ENCODE measurements around the gene CELSR1. TPM values are rescaled to one million over a fixed set of nuclear protein-coding genes. Genes with fewer than 3 reads are reported as not detected.

CELSR1 gene
- total RNA-seq, 2 experiments from 2014 or later: 1.0 to 1.1 TPM

- intact Hi-C loops (cut with DNase I, micrococcal nuclease): no loop called here
- no peak overlapping the region for H3K4me3 ChIP-seq (ENCODE audit: low read length)
- H3K4me1 Mint-ChIP-seq (ENCODE audit: low read depth): no peaks in the 10 kb centered on the region
- ChIA-PET POLR2A (no interaction called here), CTCF (no interaction called here)
- no peaks in the 10 kb centered on the region for H3K4me1 ChIP-seq (ENCODE audit: insufficient read depth, low read length)
- H3K27me3 Mint-ChIP-seq: no peaks in the 10 kb centered on the region
- no peaks in the 10 kb centered on the region for H3K9me3 ChIP-seq (ENCODE audit: control insufficient read depth in 1 of 2, insufficient read depth in 1 of 2, low read length in 2 of 2)
- no peak overlapping the region for H3K4me3 Mint-ChIP-seq
- H3K27me3 ChIP-seq (ENCODE audit: control insufficient read depth in 1 of 2, insufficient read depth in 2 of 2, low read length in 2 of 2): no peaks in the 10 kb centered on the region
- ATAC-seq (ENCODE audit: poor library complexity) (no peak), DNase-seq (no peak)
- H3K27ac ChIP-seq (ENCODE audit: low read depth in 1 of 2, low read length in 2 of 2): no peak overlapping the region
- TF ChIP-seq, protein P1, sequence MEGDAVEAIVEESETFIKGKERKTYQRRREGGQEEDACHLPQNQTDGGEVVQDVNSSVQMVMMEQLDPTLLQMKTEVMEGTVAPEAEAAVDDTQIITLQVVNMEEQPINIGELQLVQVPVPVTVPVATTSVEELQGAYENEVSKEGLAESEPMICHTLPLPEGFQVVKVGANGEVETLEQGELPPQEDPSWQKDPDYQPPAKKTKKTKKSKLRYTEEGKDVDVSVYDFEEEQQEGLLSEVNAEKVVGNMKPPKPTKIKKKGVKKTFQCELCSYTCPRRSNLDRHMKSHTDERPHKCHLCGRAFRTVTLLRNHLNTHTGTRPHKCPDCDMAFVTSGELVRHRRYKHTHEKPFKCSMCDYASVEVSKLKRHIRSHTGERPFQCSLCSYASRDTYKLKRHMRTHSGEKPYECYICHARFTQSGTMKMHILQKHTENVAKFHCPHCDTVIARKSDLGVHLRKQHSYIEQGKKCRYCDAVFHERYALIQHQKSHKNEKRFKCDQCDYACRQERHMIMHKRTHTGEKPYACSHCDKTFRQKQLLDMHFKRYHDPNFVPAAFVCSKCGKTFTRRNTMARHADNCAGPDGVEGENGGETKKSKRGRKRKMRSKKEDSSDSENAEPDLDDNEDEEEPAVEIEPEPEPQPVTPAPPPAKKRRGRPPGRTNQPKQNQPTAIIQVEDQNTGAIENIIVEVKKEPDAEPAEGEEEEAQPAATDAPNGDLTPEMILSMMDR (IDR thresholded peaks at IDR 0.05): no peak
- H3K27ac Mint-ChIP-seq: no peak overlapping the region
- H3K36me3 Mint-ChIP-seq (ENCODE audit: low read depth): no peaks in the 10 kb centered on the region
- no peaks in the 10 kb centered on the region for H3K9me3 Mint-ChIP-seq
- no peaks in the 10 kb centered on the region for H3K36me3 ChIP-seq (ENCODE audit: insufficient read depth, low read length)
Measured at GRCh38 chr22:46490538-46490937, 46.9 kb downstream of the CELSR1 start.

GRCh38 chr22:46486996-46487717 is 50.3 kb downstream of the CELSR1 start:
- peaks cover 4% of the 10 kb centered on the region for H3K4me1 Mint-ChIP-seq (ENCODE audit: low read depth)
- Histone ChIP-seq H3K4me1 (ENCODE audit: insufficient read depth, low read length) (no peaks in the 10 kb centered on the region), H3K36me3 (ENCODE audit: insufficient read depth, low read length) (no peaks in the 10 kb centered on the region), H3K9me3 (ENCODE audit: control insufficient read depth in 1 of 2, insufficient read depth in 1 of 2, low read length in 2 of 2) (no peaks in the 10 kb centered on the region), H3K27me3 (ENCODE audit: control insufficient read depth in 1 of 2, insufficient read depth in 2 of 2, low read length in 2 of 2) (no peaks in the 10 kb centered on the region), H3K27ac (ENCODE audit: low read depth in 1 of 2, low read length in 2 of 2) (no peak overlapping the region), H3K4me3 (ENCODE audit: low read length) (no peak overlapping the region)
- ChIA-PET POLR2A (no interaction called here), CTCF (no interaction called here)
- no peak for ATAC-seq (ENCODE audit: poor library complexity)
- no peak for DNase-seq
- H3K36me3 Mint-ChIP-seq (ENCODE audit: low read depth): no peaks in the 10 kb centered on the region
- H3K27ac Mint-ChIP-seq: no peak overlapping the region
- TF ChIP-seq, protein P1 (IDR thresholded peaks at IDR 0.05): no peak
- no peaks in the 10 kb centered on the region for H3K27me3 Mint-ChIP-seq
- intact Hi-C loops (cut with DNase I, micrococcal nuclease): no loop called here
- no peaks in the 10 kb centered on the region for H3K9me3 Mint-ChIP-seq
- H3K4me3 Mint-ChIP-seq: no peak overlapping the region

- CTCF ChIA-PET: no interaction called here
- Mint-ChIP-seq H3K36me3 (ENCODE audit: low read depth) (no peaks in the 10 kb centered on the region), H3K9me3 (no peaks in the 10 kb centered on the region), H3K4me1 (ENCODE audit: low read depth) (peaks cover 7% of the 10 kb centered on the region), H3K27me3 (no peaks in the 10 kb centered on the region), H3K27ac (no peak overlapping the region), H3K4me3 (no peak overlapping the region)
- Histone ChIP-seq H3K27ac (ENCODE audit: low read depth in 1 of 2, low read length in 2 of 2) (no peak overlapping the region), H3K4me1 (ENCODE audit: insufficient read depth, low read length) (no peaks in the 10 kb centered on the region), H3K27me3 (ENCODE audit: control insufficient read depth in 1 of 2, insufficient read depth in 2 of 2, low read length in 2 of 2) (no peaks in the 10 kb centered on the region), H3K9me3 (ENCODE audit: control insufficient read depth in 1 of 2, insufficient read depth in 1 of 2, low read length in 2 of 2) (no peaks in the 10 kb centered on the region), H3K4me3 (ENCODE audit: low read length) (no peak overlapping the region), H3K36me3 (ENCODE audit: insufficient read depth, low read length) (no peaks in the 10 kb centered on the region)
- intact Hi-C loops (cut with DNase I, micrococcal nuclease): no loop called here
- no peak for DNase-seq
- no peak for ATAC-seq (ENCODE audit: poor library complexity)
- TF ChIP-seq, protein P1 (IDR thresholded peaks at IDR 0.05): no peak
- POLR2A ChIA-PET: no interaction called here
Measured at GRCh38 chr22:46484861-46485595, 52.4 kb downstream of the CELSR1 start.

Measured in CD4-positive, alpha-beta T cell (primary cell).